SU-DHL-6 (cell line): ENCODE measurements around the gene CDH22.

Source experiments
- EZH2phosphoT487 ChIP-seq: fragments of 200-600 bp; sonication (generic), shearing (Covaris generic); conservative IDR thresholded peaks from 2 replicates; pipeline ENCODE4 v1.6.1; 2018; ENCODE audit warnings: mild to moderate bottlenecking, antibody characterized with exemption, low read length, moderate library complexity, mixed read lengths
- TF ChIP-seq, protein P1 (sequence below): fragments of 200-600 bp; sonication (generic); IDR thresholded peaks from one replicate; pipeline ENCODE4 v1.5.1; 2017; ENCODE audit warnings: antibody characterized with exemption, mild to moderate bottlenecking, low read length, moderate library complexity; ENCODE audit not compliant: insufficient read depth, poor library complexity, severe bottlenecking

DNA sequence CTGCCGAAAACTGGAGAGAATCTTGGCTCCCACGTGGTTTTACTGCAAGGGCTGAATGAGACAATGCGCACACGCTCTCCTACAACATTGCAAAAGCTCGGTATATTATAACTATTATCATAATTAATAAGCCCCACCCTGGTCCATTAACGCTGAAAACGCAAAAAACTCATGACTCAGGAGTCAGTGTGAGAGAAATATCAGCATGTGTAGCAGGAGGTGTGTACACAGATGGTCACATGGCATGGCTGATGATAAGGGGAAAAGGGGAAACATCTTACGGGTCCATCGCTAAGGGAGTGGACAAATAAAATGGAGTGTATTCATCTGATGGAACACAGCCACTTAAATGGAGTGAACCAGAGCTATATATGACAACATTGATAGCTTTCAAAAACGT lies 29.2 kb downstream of the CDH22 start:
- TF ChIP-seq, protein P1, sequence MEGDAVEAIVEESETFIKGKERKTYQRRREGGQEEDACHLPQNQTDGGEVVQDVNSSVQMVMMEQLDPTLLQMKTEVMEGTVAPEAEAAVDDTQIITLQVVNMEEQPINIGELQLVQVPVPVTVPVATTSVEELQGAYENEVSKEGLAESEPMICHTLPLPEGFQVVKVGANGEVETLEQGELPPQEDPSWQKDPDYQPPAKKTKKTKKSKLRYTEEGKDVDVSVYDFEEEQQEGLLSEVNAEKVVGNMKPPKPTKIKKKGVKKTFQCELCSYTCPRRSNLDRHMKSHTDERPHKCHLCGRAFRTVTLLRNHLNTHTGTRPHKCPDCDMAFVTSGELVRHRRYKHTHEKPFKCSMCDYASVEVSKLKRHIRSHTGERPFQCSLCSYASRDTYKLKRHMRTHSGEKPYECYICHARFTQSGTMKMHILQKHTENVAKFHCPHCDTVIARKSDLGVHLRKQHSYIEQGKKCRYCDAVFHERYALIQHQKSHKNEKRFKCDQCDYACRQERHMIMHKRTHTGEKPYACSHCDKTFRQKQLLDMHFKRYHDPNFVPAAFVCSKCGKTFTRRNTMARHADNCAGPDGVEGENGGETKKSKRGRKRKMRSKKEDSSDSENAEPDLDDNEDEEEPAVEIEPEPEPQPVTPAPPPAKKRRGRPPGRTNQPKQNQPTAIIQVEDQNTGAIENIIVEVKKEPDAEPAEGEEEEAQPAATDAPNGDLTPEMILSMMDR: no peak
- TF ChIP-seq EZH2phosphoT487: no peak
